Stimulated activated CD8-positive, alpha-beta memory T cell treated with anti-CD3 and anti-CD28 coated beads, Interleukin-2, amount 100 ng/mL, for 48 hours (primary cell): ENCODE results near the gene RPRD1B.
"Not testable (repeated sequence)": the region's sequence is repeated elsewhere in the genome, so short reads cannot be mapped to it uniquely, and the experiment has no call there.

Experiments
- DNase-seq, 2 donors: peaks; one replicate each; pipeline ENCODE4 v3.0.0-alpha.2; 2020; ENCODE audit warnings: low read depth in 2 of 2

The RPRD1B gene

DNA sequence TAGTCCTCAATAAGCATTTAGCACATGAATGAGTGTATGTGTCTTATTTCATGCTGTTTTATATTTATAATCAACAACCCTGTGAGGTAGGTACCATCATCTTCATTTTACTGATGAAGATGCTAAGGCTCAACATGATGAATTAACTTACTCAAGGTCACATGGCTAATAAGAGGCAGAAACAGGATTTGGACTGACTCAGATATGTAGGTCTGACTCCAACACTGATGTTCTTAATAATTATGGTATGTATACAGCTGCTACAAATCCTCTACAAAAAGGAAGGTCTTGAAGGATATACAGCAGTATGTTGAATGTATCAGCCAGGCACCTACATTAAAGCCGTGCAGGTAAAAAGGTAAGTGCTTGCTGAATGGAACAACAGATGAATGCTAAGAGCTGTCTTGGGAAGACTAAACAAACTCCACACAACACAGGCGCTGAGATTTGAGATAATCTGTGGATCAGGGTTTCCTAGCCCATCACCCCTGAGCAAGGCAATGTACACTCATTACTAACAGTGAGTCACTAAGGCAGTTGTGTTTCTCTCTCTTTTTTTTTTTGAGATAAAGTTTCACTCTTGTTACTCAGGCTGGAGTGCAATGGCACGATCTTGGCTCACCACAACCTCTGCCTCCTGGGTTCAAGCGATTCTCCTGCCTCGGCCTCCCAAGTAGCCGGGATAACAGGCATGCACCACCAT is 32.2 kb upstream of the RPRD1B start:
- DNase-seq, result no peak

DNA sequence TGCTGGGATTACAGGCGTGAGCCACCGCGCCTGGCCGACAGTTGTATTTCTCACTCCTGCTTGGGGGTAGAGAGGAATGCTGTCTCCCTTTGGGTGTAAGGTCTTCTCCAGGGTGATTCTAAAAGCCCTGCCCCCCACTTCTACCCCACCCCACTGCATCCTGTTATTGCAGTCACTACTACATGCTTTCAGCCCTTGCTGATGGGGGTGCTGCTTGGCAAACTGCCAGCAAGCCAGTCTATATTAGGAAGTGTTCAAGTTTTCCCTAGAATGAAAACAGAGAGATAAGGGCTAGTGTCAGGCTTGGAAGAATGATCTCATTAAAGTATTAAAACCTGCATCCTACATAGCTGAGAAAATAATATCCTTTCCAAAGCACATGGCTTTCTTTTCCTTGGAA is 31.6 kb upstream of the RPRD1B start:
- DNase-seq, result no peak

DNA sequence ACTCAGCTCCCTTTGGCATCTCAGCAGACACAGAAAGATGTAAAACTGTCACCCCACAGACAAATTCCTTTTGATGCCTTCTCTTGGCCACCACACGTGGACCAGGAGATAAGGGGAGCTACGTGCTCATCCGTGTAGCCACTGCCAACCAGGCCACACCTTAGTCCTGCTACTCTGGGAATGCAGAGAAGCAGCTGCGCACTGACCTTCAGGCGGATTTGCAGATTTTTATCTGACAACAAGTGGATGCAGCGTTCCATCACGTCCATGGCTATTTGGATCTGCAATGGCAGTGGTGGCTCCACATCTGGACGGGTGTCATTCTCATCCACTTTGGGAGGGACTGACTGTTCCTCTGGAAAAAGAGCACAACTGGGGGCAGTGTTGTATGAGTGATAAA is 31.1 kb upstream of the RPRD1B start:
- DNase-seq, result no peak

DNA sequence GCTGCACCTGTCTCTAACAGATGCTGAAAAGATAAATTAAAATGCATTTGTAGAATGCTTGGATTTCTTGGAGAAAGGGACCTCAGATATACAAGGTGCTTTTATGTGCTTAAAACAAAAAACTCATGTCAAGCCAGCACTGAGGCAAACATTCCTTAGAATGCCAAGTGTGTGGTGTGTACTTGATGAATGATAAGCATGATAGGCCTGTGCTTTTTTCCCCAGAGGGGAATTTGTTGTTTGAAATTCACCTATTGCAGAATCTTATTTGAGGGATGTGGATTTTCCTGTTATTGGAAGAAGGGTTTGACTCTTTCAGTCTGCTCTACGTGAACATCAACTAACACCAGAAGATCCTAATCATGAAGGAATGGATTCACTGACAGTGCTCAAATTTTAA is 29.1 kb upstream of the RPRD1B start:
- no peak for DNase-seq

DNA sequence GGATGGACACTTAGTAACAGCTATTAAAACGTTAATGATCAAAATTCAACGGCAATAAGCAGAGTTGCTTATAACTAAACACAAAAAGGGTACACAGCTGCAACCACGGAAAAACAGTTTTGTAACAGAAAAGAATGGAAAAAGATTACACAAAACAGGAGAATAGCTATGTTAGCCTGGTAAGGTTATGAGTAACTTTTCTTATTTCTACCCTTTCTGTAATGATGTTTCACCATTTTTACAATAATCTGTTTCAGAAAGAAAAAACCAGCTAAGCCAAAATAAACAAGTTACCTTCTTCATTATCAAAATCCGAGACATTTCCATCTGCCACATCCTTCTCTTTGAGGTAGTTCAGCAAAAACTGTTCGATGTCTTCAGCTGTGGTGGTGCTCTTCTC is 27.6 kb upstream of the RPRD1B start:
- no peak for DNase-seq

DNA sequence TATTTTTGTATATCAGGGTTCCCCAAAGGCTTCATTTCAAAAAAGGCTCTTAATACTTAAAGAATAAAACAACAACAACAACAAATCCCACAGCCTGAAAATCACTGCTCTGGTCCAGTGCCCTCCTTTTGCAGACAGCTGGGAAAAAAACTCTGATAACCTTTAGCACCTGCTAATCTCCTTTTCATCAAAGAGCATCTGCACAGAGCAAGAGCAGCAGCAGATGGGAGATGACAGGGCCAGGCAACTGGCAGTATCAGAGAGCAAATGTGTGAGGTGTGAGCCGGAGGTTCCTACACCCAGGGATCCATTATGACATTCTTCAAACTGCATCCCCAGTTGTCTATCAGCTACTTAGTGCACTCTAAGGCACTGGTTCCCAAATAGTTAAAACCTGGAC is 26.0 kb upstream of the RPRD1B start:
- no peak for DNase-seq

DNA sequence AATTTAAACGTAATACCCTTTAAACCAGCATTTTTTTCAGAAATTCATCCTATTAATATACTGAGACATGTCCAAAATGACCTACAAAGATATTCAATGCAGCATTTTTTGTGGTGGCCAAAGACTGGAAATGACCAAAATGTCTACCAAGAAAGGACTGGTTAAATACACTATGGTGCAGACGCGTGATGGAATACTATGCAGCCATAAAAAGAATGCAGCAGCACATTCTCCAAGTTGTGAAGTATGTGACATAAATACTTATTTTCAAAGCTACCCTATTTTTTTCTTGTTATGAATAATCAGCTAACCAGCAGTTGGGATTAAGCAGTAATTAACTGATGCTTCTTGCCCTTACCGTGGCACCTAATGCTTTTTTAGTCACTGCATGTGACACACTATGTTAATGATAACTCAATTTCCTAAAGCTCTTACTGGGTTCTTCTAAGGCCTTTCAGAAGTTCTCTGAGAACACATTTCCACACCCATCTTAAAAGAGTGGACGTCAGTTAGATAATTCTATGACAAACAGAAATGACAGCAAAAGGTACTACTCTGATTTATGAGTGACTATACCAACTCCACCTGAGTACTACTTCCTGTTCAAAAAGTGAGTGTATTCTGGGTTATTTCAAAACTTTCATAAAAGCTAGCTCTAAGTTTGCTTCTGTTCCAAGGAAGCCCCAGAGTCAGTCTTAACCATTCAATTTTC is 25.2 kb upstream of the RPRD1B start:
- DNase-seq, result no peak

DNA sequence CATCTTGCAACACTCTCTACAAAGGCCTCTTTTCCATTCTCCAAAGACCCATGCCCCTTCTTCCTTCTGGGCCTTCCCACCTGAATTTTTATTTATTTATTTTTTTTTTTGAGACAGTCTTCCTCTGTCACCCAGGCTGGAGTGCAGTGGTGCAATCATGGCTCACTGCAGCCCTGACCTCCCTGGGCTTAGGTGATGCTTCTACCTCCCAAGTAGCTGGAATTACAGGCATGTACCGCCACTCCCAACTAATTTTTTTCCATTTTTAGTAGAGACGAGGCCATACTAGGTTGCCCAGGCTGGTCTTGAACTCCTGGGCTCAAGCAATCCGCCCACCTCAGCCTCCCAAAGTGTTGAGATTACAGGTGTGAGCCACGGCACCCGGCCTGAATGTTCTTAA is 24.1 kb upstream of the RPRD1B start:
- not testable (repeated sequence) for DNase-seq

DNA sequence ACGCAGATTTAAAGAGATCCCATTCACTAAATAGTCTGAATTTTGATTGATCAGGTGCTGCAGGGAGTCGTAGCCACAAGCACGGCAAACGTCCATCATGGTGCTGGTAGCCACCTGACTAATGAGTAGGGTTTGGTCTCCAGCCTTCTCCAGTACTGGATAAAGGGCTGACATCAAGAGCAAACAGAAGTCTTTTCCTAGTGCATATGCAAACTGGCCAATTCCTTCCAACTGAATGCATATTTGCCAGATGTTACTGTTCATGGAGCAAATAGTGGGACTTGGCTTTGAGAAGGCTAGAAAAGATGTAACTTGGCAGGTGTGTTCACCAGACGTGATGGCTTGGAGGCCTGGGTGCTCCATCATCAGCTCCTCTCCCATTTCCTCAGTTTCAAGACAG is 21.9 kb upstream of the RPRD1B start:
- DNase-seq, result no peak

DNA sequence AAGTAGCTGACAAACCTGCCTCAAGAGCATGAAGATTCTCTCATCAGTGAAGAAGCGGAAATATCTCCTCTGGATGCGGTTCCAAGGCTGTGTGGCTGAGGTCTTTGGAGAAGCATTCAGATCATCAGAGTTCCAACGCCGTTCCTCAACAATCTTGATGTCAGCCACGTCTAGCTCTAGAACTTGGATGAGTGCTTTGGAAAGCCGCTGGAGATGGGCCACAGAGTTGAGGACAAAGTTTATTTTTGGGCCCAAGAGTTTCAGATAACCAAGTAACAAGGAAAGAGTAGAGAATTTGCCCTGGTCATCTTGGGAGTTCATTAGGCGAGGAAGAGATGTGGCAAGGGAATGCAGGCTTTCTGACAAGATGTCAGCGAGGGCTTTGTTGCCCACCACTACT is 21.2 kb upstream of the RPRD1B start:
- no peak for DNase-seq

DNA sequence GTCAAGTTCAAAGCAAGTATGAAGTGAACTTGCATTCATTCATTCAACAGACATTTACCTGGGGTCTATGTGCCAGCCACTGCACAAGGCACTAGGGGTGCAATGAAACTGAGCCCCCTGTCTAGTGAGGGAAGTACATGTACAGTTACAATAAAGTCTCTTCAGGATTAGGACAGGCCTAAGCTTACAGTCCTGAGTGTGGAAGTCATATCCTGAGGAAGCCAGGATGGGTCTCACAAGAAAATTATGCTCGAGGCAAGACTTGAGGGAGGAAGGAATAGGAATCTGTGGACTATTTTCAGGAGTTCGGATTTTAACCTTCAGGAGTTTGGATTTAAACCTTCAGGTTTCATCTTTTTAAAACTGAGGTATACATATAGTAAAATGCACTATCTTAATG is 19.7 kb upstream of the RPRD1B start:
- no peak for DNase-seq

DNA sequence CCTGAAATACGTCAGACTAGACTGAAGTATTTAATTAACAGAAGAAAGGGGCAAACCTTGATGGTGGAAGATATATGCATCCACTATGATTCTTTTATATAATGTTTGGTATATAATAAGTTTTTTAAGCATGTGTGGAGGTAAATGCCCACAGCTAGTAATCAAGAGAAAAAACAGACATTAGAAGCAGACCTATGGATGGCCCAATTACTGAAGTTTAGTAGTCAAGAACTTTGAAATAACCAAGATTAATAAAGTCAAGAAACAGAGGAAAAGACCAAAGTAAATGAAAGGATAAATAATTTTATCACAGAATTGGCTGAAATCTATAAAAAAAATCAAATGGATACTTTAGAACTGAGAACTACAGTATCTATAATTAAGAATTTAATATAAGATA is 15.6 kb upstream of the RPRD1B start:
- no peak for DNase-seq

DNA sequence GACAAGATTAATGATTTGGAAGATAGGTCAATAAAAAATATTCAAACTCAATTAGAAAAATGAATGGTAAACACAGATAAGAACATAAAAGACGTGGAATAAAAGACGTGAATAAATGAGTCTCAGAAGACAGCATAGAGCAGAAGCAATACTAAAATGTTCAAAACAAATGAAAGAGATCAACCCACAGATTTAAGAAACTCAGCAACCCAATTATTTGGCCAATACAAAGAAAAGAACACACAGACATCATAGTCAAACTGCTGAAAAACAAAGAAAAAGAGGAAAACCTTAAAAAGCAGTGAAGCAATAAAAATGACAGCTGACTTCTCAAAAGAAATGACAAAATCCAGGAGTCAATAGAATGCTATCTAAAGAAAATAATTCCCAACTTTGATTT is 15.2 kb upstream of the RPRD1B start:
- DNase-seq, result no peak

DNA sequence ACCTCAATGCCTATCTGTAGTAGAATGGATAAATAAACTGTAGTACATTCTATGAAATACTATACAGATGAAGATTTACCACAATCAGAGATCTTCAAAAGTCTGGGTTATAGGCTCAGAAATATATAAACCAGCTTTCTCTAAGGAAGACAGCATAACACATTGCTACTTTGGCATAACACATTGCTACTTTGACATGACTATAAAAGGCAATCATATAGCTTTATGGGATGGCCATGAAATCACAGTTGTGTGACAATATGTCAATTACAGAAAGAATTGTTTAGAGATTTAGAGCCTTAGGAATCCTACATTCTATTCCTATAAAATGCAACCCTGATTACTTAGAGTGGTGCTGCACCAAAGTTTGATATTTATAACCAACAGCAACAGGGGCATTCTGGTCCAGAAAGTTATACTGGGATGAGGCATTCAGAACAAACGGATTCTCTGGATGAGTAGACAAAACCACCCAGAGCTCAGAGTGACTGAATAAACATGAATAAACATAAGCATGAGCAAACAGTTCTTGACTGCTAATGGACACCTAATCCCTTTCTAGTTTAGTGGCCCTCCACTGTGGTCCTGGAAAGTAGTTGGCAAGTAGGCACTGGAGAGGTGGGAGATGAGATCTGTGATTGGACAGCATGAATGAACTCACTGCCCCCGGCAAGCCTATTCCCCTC is 12.3 kb upstream of the RPRD1B start:
- DNase-seq, result no peak

DNA sequence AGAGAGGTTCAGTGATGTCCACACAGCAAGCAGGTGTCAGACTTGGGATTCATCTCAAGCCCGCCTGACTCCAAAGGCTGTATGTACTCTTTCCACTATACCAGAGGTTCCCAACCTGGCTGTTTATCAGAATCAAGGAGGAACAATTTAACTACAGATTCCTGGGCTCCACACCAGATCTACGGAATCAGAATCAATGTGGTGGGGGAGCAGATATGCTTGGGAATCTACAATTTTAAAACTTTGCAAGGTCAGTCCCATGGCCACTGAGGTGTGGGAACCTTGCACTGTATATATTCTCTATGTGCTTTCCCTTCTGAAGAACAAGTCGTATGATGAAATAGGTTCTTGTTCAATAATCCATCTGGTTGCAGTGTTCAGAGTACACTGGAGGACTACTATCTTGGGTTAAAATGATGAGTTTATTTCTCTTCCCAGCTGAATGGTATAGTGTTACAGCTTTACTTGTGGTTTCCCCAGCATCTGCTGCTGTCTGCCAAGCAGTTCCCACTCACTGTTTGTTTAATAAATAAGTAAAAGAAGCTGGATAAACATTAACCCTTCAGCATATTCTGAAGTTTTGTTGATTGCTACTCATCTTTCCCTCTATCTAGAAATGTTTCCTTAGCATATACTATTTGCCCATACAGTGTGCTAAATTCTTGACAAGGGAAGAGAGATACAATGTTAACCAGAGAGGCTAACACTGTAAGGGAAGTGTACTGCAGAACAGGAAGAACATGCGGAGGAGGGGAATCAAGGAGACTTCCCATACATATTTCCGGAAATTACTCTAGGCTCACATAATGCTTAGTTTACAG is 10.2 kb upstream of the RPRD1B start:
- no peak for DNase-seq

DNA sequence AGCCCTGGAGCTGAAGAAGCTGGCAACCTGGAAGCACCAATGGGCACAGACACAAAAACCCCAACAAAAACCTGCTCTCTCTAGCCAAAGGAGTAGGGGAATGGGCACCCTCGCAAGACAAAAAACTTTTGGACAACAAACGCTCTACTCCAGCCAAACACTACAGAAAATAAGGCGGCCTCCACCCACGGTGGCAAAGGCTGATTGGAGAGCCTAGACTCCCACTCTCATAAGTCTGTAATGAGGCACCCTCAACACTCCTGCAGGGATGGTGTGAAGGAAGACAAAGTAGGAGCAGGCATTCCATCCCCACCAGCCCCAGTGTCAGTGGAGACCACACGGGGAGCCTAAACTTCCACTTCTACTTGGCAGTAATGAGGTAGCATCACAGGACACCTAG is 9.1 kb upstream of the RPRD1B start:
- DNase-seq, result no peak

DNA sequence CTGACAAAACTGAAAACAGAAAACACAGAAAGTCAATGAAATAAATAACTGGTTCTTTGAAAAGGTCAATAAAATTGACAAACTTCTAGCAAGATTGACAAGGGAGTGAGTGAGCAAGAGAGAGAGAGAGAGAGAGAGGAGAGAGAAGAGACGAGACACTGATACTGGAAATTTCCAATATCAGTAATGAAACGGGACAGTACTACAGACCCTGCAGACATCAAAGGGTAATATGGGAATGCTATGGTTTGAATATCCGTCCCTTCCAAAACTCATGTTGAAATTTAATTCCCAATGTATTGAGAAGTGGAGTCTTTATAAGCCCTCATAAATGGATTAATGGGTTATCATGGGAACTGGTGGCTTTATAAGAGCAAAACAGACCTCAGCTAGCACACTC is 4.1 kb upstream of the RPRD1B start:
- DNase-seq, result no peak

DNA sequence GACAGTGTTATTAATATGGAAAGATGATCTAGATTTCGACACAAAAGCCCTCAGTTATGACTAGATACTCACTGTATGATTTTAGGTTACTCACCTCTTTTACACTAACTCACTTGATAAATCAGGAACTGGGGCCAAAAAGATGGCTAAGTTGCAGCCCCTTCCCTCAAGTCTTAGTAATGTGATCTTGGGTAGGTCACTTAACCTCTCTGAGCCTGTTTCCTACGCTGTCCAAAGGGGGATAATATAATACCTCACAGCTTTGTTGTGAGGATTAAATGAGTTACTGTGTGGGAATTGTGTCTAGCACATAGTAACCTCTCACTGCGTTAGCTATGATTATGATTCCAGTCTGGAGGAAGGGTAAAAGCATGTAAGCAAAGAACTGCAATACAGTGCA is 1.6 kb upstream of the RPRD1B start:
- no peak for DNase-seq

DNA sequence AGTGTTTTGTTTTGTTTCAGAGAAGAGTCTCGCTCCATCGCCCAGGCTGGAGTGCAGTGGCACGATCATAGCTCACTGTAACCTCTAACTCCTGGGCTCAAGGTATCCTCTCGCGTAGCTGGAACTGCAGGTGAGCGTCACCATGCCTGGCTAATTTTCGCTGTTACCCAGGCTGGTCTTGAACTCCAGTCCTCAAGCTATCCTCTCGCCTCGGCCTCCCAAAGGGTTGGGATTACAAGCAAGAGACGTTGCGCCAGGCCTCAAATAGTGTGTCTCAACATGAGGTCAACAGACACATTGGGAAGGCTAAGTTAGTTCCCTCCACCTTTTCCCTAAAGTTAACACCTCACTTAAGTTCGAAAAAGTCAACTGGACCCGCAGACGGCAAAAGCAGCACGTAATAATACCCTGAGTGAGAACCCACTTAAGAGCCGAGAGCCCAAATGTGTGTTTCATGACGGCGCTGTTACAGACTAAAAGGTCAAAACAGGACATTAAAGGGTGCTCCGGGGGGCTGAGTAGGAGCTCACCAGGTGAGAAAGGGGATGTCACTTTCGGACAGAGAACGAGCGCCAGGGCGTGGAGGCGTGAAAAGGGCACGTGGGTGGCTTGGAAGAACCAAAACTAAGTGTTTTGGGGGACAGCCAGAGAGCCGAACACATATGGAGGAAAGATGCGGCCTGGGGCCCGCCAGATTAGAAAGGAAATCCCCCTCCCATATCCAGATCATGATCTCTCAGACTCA is 789 bp upstream of the RPRD1B start:
- DNase-seq, result no peak

DNA sequence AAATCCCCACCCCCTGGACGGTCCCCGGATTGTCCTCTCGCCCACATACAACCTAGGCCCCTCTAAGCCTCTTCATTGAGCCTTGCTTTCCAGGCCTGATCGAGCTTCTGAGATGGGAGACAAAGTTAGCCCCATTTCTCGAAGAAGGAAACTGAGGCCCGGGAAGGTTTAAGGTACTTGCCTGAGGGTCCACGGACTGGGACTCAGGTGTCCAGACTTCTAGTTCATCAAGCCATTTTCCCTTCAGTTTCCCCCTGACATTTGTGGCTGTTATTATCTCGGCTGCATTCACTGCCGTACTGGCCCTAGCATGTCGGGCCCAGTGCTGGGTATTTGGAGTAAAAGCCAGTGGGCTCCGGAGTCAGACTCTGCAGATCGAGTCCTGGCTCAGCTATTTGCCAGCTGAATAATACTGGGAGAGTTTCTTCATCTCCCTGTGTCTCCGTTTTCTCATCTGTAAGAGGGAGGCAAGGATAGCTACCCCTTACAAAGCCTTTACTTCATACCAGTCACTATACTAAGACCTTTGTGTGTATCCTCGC is 633 bp downstream of the RPRD1B start:
- DNase-seq, result no peak

DNA sequence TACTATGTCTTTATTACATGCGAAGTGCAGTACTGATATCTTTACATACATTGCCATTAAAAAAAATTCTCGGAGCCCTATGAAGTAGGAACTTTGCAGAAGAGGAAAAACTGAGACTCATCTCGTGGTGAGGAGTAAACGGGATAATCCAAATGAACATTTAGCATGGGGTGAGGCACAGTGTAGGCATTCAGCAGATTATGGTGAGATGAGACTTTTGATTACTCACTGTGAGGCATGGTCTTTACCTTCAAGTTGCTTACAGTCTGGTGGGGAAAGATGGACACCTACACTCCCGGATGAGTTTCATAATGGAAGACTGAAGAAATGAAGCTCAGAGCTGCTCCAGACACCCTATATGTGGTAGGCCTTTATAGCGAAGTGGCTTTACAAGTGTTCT is 1.4 kb downstream of the RPRD1B start:
- DNase-seq, result no peak
